Breast epithelium (tissue), 3 donors: Measurements from ENCODE around the gene ZDHHC21.

Source experiments
- CTCF ChIP-seq, 3 donors: fragments of 450-650 bp; IDR thresholded peaks; one replicate each; pipeline ENCODE4 v1.5.1; 2016 to 2017; ENCODE audit warnings: antibody characterized with exemption in 3 of 3, mild to moderate bottlenecking in 3 of 3, moderate library complexity in 3 of 3
- POLR2A ChIP-seq: fragments of 450-650 bp; IDR thresholded peaks from one replicate; pipeline ENCODE4 v1.6.1; 2016; ENCODE audit warnings: antibody characterized with exemption, mild to moderate bottlenecking, moderate library complexity
- POLR2AphosphoS5 ChIP-seq, 3 donors: sonication (generic); formaldehyde crosslinking; IDR thresholded peaks; one replicate each; pipeline ENCODE4 v1.6.1; 2017; ENCODE audit warnings: antibody characterized with exemption in 3 of 3

GRCh38 chr9:14650596-14650995 is 42.6 kb downstream of the ZDHHC21 start:
- TF ChIP-seq CTCF (IDR thresholded peaks at IDR 0.05) (no peak), POLR2A (no peak), POLR2AphosphoS5 (IDR thresholded peaks at IDR 0.05) (no peak)
